ENCODE data around the gene PGGT1B.

GRCh38 chr5:115186794-115187193, 75.9 kb downstream of the PGGT1B start:
- no peak for TF ChIP-seq CTCF (IDR thresholded peaks at IDR 0.05)
- TF ChIP-seq POLR2AphosphoS5 (IDR thresholded peaks at IDR 0.05; ENCODE audit: insufficient read depth in 1 of 2, low read depth in 1 of 2) = no peak
- no peak for TF ChIP-seq POLR2A (IDR thresholded peaks at IDR 0.05)
